ENCODE results near the gene TRAK1.

TRAK1 gene

GRCh38 chr3:42068303-42069088 lies 22.7 kb upstream of the TRAK1 start:
- no peak for TF ChIP-seq CTCF (IDR thresholded peaks at IDR 0.05; ENCODE audit: low read depth, low read length)
- no peak overlapping the region for H3K4me3 ChIP-seq (ENCODE audit: low read depth, low read length)

GRCh38 chr3:42070089-42070488 lies 21.1 kb upstream of the TRAK1 start:
- no peak for TF ChIP-seq CTCF (IDR thresholded peaks at IDR 0.05; ENCODE audit: low read depth, low read length)
- no peak overlapping the region for H3K4me3 ChIP-seq (ENCODE audit: low read depth, low read length)

- no peak overlapping the region for H3K4me3 ChIP-seq (ENCODE audit: low read depth, low read length)
These were observed 20.6 kb upstream of the TRAK1 start for GRCh38 chr3:42070524-42070923.

GRCh38 chr3:42071904-42072812 lies 19.0 kb upstream of the TRAK1 start:
- H3K4me3 ChIP-seq (ENCODE audit: low read depth, low read length): peak overlapping the region; percentile 48
- TF ChIP-seq CTCF (IDR thresholded peaks at IDR 0.05; ENCODE audit: low read depth, low read length): no peak

More at GRCh38 chr3:42070524-42070923, 20.6 kb upstream of the TRAK1 start:
- TF ChIP-seq CTCF (IDR thresholded peaks at IDR 0.05; ENCODE audit: low read depth, low read length): no peak

GRCh38 chr3:42072831-42073301 lies 18.3 kb upstream of the TRAK1 start:
- H3K4me3 ChIP-seq (ENCODE audit: low read depth, low read length): peak overlapping the region; percentile 48
- no peak for TF ChIP-seq CTCF (IDR thresholded peaks at IDR 0.05; ENCODE audit: low read depth, low read length)

- no peak overlapping the region for H3K4me3 ChIP-seq (ENCODE audit: low read depth, low read length)
- TF ChIP-seq CTCF (IDR thresholded peaks at IDR 0.05; ENCODE audit: low read depth, low read length): no peak
These were observed 13.4 kb upstream of the TRAK1 start for GRCh38 chr3:42077785-42078184.

Data from WI38 (cell line).